Ascending aorta (tissue), 2 donors: ENCODE results near the gene KLK12. TPM values are rescaled to one million over a fixed set of nuclear protein-coding genes. Genes with fewer than 3 reads are reported as not detected.

Experiments
- DNase-seq, 2 donors: peaks; one replicate each; pipeline ENCODE4 v3.0.0-alpha.2; 2019; ENCODE audit warnings: low spot score in 2 of 2
- H3K27ac ChIP-seq, 2 donors: fragments of 200-600 bp; sonication (generic); one replicate each; pipeline ENCODE4 v1.5.1; 2016 to 2017; ENCODE audit warnings: mild to moderate bottlenecking in 1 of 2
- H3K27me3 ChIP-seq: fragments of 200-600 bp; sonication (generic); one replicate; pipeline ENCODE4 v1.5.1; 2017
- H3K36me3 ChIP-seq, 2 donors: fragments of 200-600 bp; sonication (generic); one replicate each; pipeline ENCODE4 v1.5.1; 2016
- H3K4me1 ChIP-seq, 2 donors: fragments of 200-600 bp; sonication (generic); one replicate each; pipeline ENCODE4 v1.5.1; 2016 to 2017; ENCODE audit warnings: mild to moderate bottlenecking in 1 of 2
- H3K4me3 ChIP-seq, 2 donors: fragments of 200-600 bp; sonication (generic); one replicate each; pipeline ENCODE4 v1.5.1; 2016 to 2017; ENCODE audit warnings: mild to moderate bottlenecking in 1 of 2
- H3K9me3 ChIP-seq, 2 donors: fragments of 200-600 bp; sonication (generic); one replicate each; pipeline ENCODE4 v1.5.1; 2016
- CTCF ChIP-seq, 3 experiments: fragments of 200-600 bp in 2 of 3; fragments of 450-650 bp in 1 of 3; sonication (generic) in 2 of 3; IDR thresholded peaks; one replicate each; pipeline ENCODE4 v1.5.1; 2016 to 2019; ENCODE audit warnings: antibody characterized with exemption in 3 of 3, mild to moderate bottlenecking in 1 of 3, moderate library complexity in 1 of 3
- intact Hi-C: fragments of 100-400 bp; cut with DNase I; formaldehyde crosslinking; loops from one replicate; pipeline ENCODE4 v1.15.1; 2023
- total RNA-seq: library from RNA; depleted of rRNA; stranded (reverse); fragments of >200 nt; gene quantifications from one replicate; pipeline ENCODE4 v1.1.0, GENCODE V29; 2016

Gene KLK12
- total RNA-seq, 1 donor from 2014 or later: not detected

DNA sequence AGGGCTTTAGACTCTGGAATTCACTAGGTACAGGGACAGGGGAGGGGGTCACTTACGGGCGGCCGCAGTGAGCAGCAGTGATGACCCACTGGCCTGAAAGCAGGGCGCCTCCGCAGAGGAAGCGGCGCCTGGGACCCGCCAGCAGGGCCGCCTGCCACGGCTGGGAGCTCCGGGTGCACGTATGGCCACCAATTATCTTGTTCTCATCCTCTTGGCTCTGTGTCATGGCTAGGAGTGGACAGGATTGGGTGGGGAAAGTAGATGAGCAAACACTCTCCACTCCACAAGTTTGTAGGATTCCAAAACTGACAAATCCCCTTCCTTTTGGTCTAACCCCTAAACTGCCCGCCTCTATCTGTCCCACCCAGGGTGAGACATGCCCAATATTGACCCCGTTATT is 46.7 kb upstream of the KLK12 start:
- intact Hi-C loops: no loop called here
- no peaks in the 10 kb centered on the region for H3K36me3 ChIP-seq
- no peaks in the 10 kb centered on the region for H3K4me1 ChIP-seq
- no peaks in the 10 kb centered on the region for H3K27me3 ChIP-seq
- no peaks in the 10 kb centered on the region for H3K9me3 ChIP-seq
- no peak overlapping the region for H3K4me3 ChIP-seq
- no peak overlapping the region for H3K27ac ChIP-seq
- DNase-seq: no peak
- TF ChIP-seq CTCF (IDR thresholded peaks at IDR 0.05): no peak

GRCh38 chr19:51079481-51080110 is 44.8 kb upstream of the KLK12 start:
- no peaks in the 10 kb centered on the region for H3K4me1 ChIP-seq
- H3K27ac ChIP-seq: no peak overlapping the region
- no peak overlapping the region for H3K4me3 ChIP-seq
- no peaks in the 10 kb centered on the region for H3K9me3 ChIP-seq
- no peak for TF ChIP-seq CTCF (IDR thresholded peaks at IDR 0.05)
- H3K27me3 ChIP-seq: no peaks in the 10 kb centered on the region
- no peaks in the 10 kb centered on the region for H3K36me3 ChIP-seq
- intact Hi-C loops: no loop called here
- DNase-seq: no peak

DNA sequence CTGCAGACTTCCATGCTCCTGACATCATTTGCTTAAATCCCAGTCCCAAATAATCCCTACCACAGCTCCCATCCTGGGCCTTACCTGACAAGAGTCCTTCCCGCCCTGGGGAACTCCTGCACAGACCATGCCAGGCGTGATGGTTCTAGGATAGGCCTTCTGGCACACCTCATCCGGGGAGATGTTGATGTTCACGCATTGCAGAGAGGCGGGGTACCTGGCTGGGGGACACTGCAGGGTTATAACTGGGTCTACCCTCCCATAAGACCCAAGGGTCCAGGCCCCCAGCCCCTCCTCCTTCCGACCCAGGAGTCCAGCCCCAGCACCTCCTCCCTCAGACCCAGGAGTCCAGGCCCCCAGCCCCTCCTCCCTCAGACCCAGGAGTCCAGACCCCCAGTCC is 43.9 kb upstream of the KLK12 start:
- Histone ChIP-seq H3K4me3 (no peak overlapping the region), H3K27ac (no peak overlapping the region), H3K4me1 (no peaks in the 10 kb centered on the region), H3K9me3 (peaks cover 0 to 6% of the 10 kb centered on the region in 2 donors), H3K36me3 (no peaks in the 10 kb centered on the region), H3K27me3 (no peaks in the 10 kb centered on the region)
- DNase-seq: no peak
- intact Hi-C loops: no loop called here
- no peak for TF ChIP-seq CTCF (IDR thresholded peaks at IDR 0.05)

GRCh38 chr19:51078104-51078503 is 43.3 kb upstream of the KLK12 start:
- TF ChIP-seq CTCF (IDR thresholded peaks at IDR 0.05): no peak
- Histone ChIP-seq H3K9me3 (peaks cover 0 to 13% of the 10 kb centered on the region in 2 donors), H3K36me3 (no peaks in the 10 kb centered on the region), H3K27me3 (no peaks in the 10 kb centered on the region), H3K4me1 (no peaks in the 10 kb centered on the region), H3K4me3 (no peak overlapping the region), H3K27ac (no peak overlapping the region)
- no peak for DNase-seq
- intact Hi-C loops: no loop called here

GRCh38 chr19:51076631-51077213 is 41.9 kb upstream of the KLK12 start:
- Histone ChIP-seq H3K27ac (no peak overlapping the region), H3K36me3 (no peaks in the 10 kb centered on the region), H3K27me3 (no peaks in the 10 kb centered on the region), H3K4me3 (no peak overlapping the region), H3K4me1 (no peaks in the 10 kb centered on the region), H3K9me3 (peaks cover 0 to 16% of the 10 kb centered on the region in 2 donors)
- no peak for TF ChIP-seq CTCF (IDR thresholded peaks at IDR 0.05)
- DNase-seq: no peak
- intact Hi-C loops: no loop called here
